GM12878 (cell line): ENCODE data around the gene PACS1. TPM values are rescaled to one million over a fixed set of nuclear protein-coding genes. Genes with fewer than 3 reads are reported as not detected.

ENCODE experiments used
- CHD4 ChIP-seq: fragments of 200-600 bp; sonication (generic); IDR thresholded peaks from 2 replicates; pipeline ENCODE4 v1.6.1; 2016; ENCODE audit warnings: mild to moderate bottlenecking
- DPF2 ChIP-seq: fragments of 450-650 bp; IDR thresholded peaks from 2 replicates; pipeline ENCODE4 v1.6.1; 2017; ENCODE audit warnings: mild to moderate bottlenecking
- IKZF2 ChIP-seq, 2 experiments: fragments of 450-650 bp; IDR thresholded peaks; 2 replicates each; pipeline ENCODE4 v1.6.1; 2017; ENCODE audit warnings: mild to moderate bottlenecking in 2 of 2, moderate library complexity in 2 of 2
- KAT2A ChIP-seq: conservative IDR thresholded peaks from 2 replicates; pipeline ENCODE4 v1.6.1; 2011; ENCODE audit warnings: low read depth, low read length; ENCODE audit not compliant: control insufficient read depth
- MEF2A ChIP-seq: IDR thresholded peaks from 2 replicates; pipeline ENCODE4 v1.6.1; 2011; ENCODE audit warnings: low read depth, mild to moderate bottlenecking, low read length, moderate library complexity; ENCODE audit not compliant: insufficient read depth
- POLR2A ChIP-seq: IDR thresholded peaks from 2 replicates; pipeline ENCODE4 v1.6.1; 2011; ENCODE audit warnings: low read depth, mild to moderate bottlenecking, low read length
- PRDM15 ChIP-seq: fragments of 450-650 bp; formaldehyde crosslinking; IDR thresholded peaks from 2 replicates; pipeline ENCODE4 v1.4.0; 2020; ENCODE audit warnings: mild to moderate bottlenecking, moderate library complexity
- RB1 ChIP-seq: fragments of 450-650 bp; formaldehyde crosslinking; IDR thresholded peaks from 2 replicates; pipeline ENCODE4 v1.6.1; 2017; ENCODE audit warnings: mild to moderate bottlenecking, borderline replicate concordance
- SPI1 ChIP-seq: IDR thresholded peaks from 2 replicates; pipeline ENCODE4 v1.6.1; 2011; ENCODE audit warnings: low read depth, mild to moderate bottlenecking, low read length, moderate library complexity, borderline replicate concordance; ENCODE audit not compliant: insufficient read depth
- SREBF2 ChIP-seq: IDR thresholded peaks from 2 replicates; pipeline ENCODE4 v1.6.1; 2012; ENCODE audit warnings: mild to moderate bottlenecking, low read length
- TAF1 ChIP-seq: IDR thresholded peaks from 2 replicates; pipeline ENCODE4 v1.6.1; 2011; ENCODE audit warnings: mild to moderate bottlenecking, low read depth, low read length, borderline replicate concordance
- ZNF207 ChIP-seq: fragments of 450-650 bp; IDR thresholded peaks from 2 replicates; pipeline ENCODE4 v1.6.1; 2014; ENCODE audit warnings: antibody characterized with exemption, mild to moderate bottlenecking, borderline replicate concordance
- ZNF217 ChIP-seq: fragments of 450-650 bp; IDR thresholded peaks from 2 replicates; pipeline ENCODE4 v1.6.1; 2017; ENCODE audit warnings: antibody characterized with exemption, mild to moderate bottlenecking
- ZZZ3 ChIP-seq: IDR thresholded peaks from 2 replicates; pipeline ENCODE4 v1.6.1; 2011; ENCODE audit warnings: low read depth; ENCODE audit not compliant: control insufficient read depth, insufficient read length
- polyA plus RNA-seq, 11 experiments: library from polyadenylated mRNA; depleted of rRNA in 4 of 11; unstranded in 6 of 11; stranded (reverse) in 5 of 11; fragments of >200 nt; fragmentation: Nextera tagmentation in 4 of 11; fragmentation: Illumina TruSeq in 1 of 11; extraction: Ambion mirVana in 4 of 11; extraction: Trizol in 1 of 11; gene quantifications; 1 replicate in 1 of 11; 2 replicates in 10 of 11; pipeline versions ENCODE4 v1.2.1 to v1.2.3, GENCODE V29; 2011 to 2016; ENCODE audit warnings: inconsistent platforms in 2 of 11, missing spikeins in 2 of 11, low read depth in 1 of 11
- total RNA-seq, 4 experiments: library from RNA; depleted of rRNA in 3 of 4; stranded (reverse); fragments of >200 nt in 3 of 4; fragmentation: Illumina TruSeq in 1 of 4; extraction: Trizol in 1 of 4; gene quantifications; 2 replicates each; pipeline versions ENCODE4 v1.2.1 to v1.2.3, GENCODE V29; 2013 to 2021
- TF ChIP-seq, protein P1 (sequence below): IDR thresholded peaks from 2 replicates; pipeline ENCODE4 v1.6.1; 2012; ENCODE audit warnings: low read depth, low read length, improper control_type of control experiment
- TF ChIP-seq, protein P2 (sequence below): fragments of 450-650 bp; conservative IDR thresholded peaks from 2 replicates; pipeline ENCODE4 v1.6.1; 2017; ENCODE audit warnings: mild to moderate bottlenecking, moderate library complexity
- TF ChIP-seq, protein P3 (sequence below): fragments of 450-650 bp; IDR thresholded peaks from 2 replicates; pipeline ENCODE4 v1.6.1; 2017; ENCODE audit warnings: antibody characterized with exemption, mild to moderate bottlenecking, moderate library complexity
- TF ChIP-seq, protein P4 (sequence below): IDR thresholded peaks from 2 replicates; pipeline ENCODE4 v1.6.1; 2011; ENCODE audit warnings: low read depth, low read length, improper control_type of control experiment, borderline replicate concordance

PACS1 gene
- total and polyA plus RNA-seq, 10 of the 15 experiments (the other 5 are each of a cell fraction or from before 2014, with no cell fraction given), result 1.1 to 74.3 (median 17.9) TPM

DNA sequence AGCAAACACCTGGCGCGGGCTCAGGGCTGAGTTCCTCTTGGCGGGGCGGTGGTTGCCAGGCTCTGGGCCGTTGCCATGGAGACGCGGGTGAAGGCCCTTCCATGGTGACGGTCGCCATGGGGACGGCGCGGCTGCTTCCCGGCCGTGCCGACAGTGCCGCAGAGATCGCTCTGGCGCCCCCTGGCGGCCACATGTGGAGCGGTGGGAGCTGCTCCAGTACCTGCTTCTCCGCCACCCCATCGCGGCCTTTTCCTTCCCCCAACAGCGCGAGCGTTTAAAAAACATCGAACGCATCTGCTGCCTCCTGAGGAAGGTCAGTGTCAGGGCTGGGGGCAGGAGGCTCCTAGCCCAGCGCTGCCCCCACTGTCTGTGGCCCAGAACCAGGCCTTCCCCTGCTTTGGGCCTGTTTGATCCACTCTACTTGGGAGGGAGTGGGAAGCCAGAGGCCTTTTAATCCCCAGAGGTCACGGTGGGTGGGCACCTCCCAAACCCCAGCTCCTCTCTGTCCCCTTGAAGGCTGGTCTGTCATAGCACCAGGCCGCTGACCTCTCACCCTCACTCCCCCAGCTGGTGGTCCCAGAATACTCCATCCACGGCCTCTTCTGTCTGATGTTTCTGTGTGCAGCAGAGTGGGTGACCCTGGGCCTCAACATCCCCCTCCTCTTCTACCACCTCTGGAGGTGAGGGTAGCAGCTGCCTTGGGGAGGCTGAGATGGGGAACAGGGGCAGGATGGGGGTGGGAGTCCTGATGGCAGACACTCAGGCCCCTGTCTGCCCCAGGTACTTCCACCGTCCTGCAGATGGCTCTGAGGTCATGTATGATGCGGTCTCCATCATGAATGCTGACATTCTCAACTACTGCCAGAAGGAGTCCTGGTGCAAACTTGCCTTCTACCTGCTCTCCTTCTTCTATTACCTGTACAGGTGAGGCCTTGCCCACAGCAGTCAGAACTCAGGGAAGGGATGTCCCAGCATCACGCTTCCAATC is 212.7 kb downstream of the PACS1 start (continued):
- TF ChIP-seq, protein P1, sequence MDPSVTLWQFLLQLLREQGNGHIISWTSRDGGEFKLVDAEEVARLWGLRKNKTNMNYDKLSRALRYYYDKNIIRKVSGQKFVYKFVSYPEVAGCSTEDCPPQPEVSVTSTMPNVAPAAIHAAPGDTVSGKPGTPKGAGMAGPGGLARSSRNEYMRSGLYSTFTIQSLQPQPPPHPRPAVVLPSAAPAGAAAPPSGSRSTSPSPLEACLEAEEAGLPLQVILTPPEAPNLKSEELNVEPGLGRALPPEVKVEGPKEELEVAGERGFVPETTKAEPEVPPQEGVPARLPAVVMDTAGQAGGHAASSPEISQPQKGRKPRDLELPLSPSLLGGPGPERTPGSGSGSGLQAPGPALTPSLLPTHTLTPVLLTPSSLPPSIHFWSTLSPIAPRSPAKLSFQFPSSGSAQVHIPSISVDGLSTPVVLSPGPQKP, result no peak; the same call in 1 of the 2 replicates
- TF ChIP-seq, protein P2, sequence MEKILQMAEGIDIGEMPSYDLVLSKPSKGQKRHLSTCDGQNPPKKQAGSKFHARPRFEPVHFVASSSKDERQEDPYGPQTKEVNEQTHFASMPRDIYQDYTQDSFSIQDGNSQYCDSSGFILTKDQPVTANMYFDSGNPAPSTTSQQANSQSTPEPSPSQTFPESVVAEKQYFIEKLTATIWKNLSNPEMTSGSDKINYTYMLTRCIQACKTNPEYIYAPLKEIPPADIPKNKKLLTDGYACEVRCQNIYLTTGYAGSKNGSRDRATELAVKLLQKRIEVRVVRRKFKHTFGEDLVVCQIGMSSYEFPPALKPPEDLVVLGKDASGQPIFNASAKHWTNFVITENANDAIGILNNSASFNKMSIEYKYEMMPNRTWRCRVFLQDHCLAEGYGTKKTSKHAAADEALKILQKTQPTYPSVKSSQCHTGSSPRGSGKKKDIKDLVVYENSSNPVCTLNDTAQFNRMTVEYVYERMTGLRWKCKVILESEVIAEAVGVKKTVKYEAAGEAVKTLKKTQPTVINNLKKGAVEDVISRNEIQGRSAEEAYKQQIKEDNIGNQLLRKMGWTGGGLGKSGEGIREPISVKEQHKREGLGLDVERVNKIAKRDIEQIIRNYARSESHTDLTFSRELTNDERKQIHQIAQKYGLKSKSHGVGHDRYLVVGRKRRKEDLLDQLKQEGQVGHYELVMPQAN, result peak; percentile 76; the same call in 1 of the 2 replicates
- TF ChIP-seq, protein P3, sequence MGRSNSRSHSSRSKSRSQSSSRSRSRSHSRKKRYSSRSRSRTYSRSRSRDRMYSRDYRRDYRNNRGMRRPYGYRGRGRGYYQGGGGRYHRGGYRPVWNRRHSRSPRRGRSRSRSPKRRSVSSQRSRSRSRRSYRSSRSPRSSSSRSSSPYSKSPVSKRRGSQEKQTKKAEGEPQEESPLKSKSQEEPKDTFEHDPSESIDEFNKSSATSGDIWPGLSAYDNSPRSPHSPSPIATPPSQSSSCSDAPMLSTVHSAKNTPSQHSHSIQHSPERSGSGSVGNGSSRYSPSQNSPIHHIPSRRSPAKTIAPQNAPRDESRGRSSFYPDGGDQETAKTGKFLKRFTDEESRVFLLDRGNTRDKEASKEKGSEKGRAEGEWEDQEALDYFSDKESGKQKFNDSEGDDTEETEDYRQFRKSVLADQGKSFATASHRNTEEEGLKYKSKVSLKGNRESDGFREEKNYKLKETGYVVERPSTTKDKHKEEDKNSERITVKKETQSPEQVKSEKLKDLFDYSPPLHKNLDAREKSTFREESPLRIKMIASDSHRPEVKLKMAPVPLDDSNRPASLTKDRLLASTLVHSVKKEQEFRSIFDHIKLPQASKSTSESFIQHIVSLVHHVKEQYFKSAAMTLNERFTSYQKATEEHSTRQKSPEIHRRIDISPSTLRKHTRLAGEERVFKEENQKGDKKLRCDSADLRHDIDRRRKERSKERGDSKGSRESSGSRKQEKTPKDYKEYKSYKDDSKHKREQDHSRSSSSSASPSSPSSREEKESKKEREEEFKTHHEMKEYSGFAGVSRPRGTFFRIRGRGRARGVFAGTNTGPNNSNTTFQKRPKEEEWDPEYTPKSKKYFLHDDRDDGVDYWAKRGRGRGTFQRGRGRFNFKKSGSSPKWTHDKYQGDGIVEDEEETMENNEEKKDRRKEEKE, result no peak
- TF ChIP-seq KAT2A, result no peak
- no peak for TF ChIP-seq ZZZ3
- no peak for TF ChIP-seq IKZF2 (IDR thresholded peaks at IDR 0.05)
- peak; percentile 56 for TF ChIP-seq POLR2A
- no peak for TF ChIP-seq PRDM15
- no peak for TF ChIP-seq ZNF217
- peak; percentile 49; the same call in 1 of the 2 replicates for TF ChIP-seq SPI1
- TF ChIP-seq RB1, result peak; percentile 69; the same call in 1 of the 2 replicates
- TF ChIP-seq DPF2, result no peak
- peak; percentile 86 for TF ChIP-seq ZNF207
- TF ChIP-seq SREBF2, result no peak
- TF ChIP-seq, protein P4, sequence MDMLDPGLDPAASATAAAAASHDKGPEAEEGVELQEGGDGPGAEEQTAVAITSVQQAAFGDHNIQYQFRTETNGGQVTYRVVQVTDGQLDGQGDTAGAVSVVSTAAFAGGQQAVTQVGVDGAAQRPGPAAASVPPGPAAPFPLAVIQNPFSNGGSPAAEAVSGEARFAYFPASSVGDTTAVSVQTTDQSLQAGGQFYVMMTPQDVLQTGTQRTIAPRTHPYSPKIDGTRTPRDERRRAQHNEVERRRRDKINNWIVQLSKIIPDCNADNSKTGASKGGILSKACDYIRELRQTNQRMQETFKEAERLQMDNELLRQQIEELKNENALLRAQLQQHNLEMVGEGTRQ, result no peak
- TF ChIP-seq CHD4, result no peak
- no peak for TF ChIP-seq TAF1
- peak; percentile 43; the same call in 1 of the 2 replicates for TF ChIP-seq MEF2A
